ENCODE results near the gene HECW1.
"Not testable (repeated sequence)": the region's sequence is repeated elsewhere in the genome, so short reads cannot be mapped to it uniquely, and the experiment has no call there.

Gene HECW1

GRCh38 chr7:43111630-43112458 lies 603 bp upstream of the HECW1 start:
- in situ Hi-C loops (cut with MboI; ENCODE audit: low sequenced_read_pairs), result no loop called here

- in situ Hi-C loops (cut with MboI; ENCODE audit: low sequenced_read_pairs), result no loop called here
These were observed 634 bp downstream of the HECW1 start for GRCh38 chr7:43112941-43113621.

- in situ Hi-C loops (cut with MboI; ENCODE audit: low sequenced_read_pairs), result no loop called here
These were observed 1.4 kb downstream of the HECW1 start for GRCh38 chr7:43113622-43114457.

- in situ Hi-C loops (cut with MboI; ENCODE audit: low sequenced_read_pairs), result no loop called here
These were observed 2.0 kb downstream of the HECW1 start for GRCh38 chr7:43114458-43114780.

- in situ Hi-C loops (cut with MboI; ENCODE audit: low sequenced_read_pairs), result no loop called here
These were observed 4.0 kb downstream of the HECW1 start for GRCh38 chr7:43116451-43116850.

GRCh38 chr7:43117095-43117494 lies 4.6 kb downstream of the HECW1 start:
- in situ Hi-C loops (cut with MboI; ENCODE audit: low sequenced_read_pairs), result no loop called here

- in situ Hi-C loops (cut with MboI; ENCODE audit: low sequenced_read_pairs), result no loop called here
These were observed 5.4 kb downstream of the HECW1 start for GRCh38 chr7:43117861-43118260.

- in situ Hi-C loops (cut with MboI; ENCODE audit: low sequenced_read_pairs), result no loop called here
These were observed 5.9 kb downstream of the HECW1 start for GRCh38 chr7:43118313-43118712.

- in situ Hi-C loops (cut with MboI; ENCODE audit: low sequenced_read_pairs), result no loop called here
These were observed 7.1 kb downstream of the HECW1 start for GRCh38 chr7:43119371-43120075.

GRCh38 chr7:43121973-43122372 lies 9.5 kb downstream of the HECW1 start:
- in situ Hi-C loops (cut with MboI; ENCODE audit: low sequenced_read_pairs), result no loop called here

GRCh38 chr7:43123457-43123856 lies 11.0 kb downstream of the HECW1 start:
- in situ Hi-C loops (cut with MboI; ENCODE audit: low sequenced_read_pairs), result no loop called here

- in situ Hi-C loops (cut with MboI; ENCODE audit: low sequenced_read_pairs), result no loop called here
These were observed 11.9 kb downstream of the HECW1 start for GRCh38 chr7:43124388-43124787.

- in situ Hi-C loops (cut with MboI; ENCODE audit: low sequenced_read_pairs), result no loop called here
These were observed 17.9 kb downstream of the HECW1 start for GRCh38 chr7:43130347-43130746.

- in situ Hi-C loops (cut with MboI; ENCODE audit: low sequenced_read_pairs), result no loop called here
These were observed 22.7 kb downstream of the HECW1 start for GRCh38 chr7:43135129-43135528.

GRCh38 chr7:43136064-43136463 lies 23.6 kb downstream of the HECW1 start:
- in situ Hi-C loops (cut with MboI; ENCODE audit: low sequenced_read_pairs), result no loop called here

GRCh38 chr7:43137121-43137744 lies 24.8 kb downstream of the HECW1 start:
- in situ Hi-C loops (cut with MboI; ENCODE audit: low sequenced_read_pairs), result not testable (repeated sequence)

- in situ Hi-C loops (cut with MboI; ENCODE audit: low sequenced_read_pairs), result no loop called here
These were observed 25.4 kb downstream of the HECW1 start for GRCh38 chr7:43137811-43138210.

GRCh38 chr7:43138710-43139109 lies 26.3 kb downstream of the HECW1 start:
- in situ Hi-C loops (cut with MboI; ENCODE audit: low sequenced_read_pairs), result no loop called here

- in situ Hi-C loops (cut with MboI; ENCODE audit: low sequenced_read_pairs), result no loop called here
These were observed 26.7 kb downstream of the HECW1 start for GRCh38 chr7:43139137-43139536.

GRCh38 chr7:43140186-43140585 lies 27.7 kb downstream of the HECW1 start:
- in situ Hi-C loops (cut with MboI; ENCODE audit: low sequenced_read_pairs), result no loop called here

GRCh38 chr7:43141091-43141490 lies 28.6 kb downstream of the HECW1 start:
- in situ Hi-C loops (cut with MboI; ENCODE audit: low sequenced_read_pairs), result no loop called here

Measured in HL-60/S4 (cell line).